ENCODE results near the gene NOXO1. TPM values are rescaled to one million over a fixed set of nuclear protein-coding genes. Genes with fewer than 3 reads are reported as not detected.

NOXO1 gene
- polyA plus RNA-seq, 1 donor (not counting 4 experiments of a cell fraction or from before 2014, with no cell fraction given): 0.38 TPM

DNA sequence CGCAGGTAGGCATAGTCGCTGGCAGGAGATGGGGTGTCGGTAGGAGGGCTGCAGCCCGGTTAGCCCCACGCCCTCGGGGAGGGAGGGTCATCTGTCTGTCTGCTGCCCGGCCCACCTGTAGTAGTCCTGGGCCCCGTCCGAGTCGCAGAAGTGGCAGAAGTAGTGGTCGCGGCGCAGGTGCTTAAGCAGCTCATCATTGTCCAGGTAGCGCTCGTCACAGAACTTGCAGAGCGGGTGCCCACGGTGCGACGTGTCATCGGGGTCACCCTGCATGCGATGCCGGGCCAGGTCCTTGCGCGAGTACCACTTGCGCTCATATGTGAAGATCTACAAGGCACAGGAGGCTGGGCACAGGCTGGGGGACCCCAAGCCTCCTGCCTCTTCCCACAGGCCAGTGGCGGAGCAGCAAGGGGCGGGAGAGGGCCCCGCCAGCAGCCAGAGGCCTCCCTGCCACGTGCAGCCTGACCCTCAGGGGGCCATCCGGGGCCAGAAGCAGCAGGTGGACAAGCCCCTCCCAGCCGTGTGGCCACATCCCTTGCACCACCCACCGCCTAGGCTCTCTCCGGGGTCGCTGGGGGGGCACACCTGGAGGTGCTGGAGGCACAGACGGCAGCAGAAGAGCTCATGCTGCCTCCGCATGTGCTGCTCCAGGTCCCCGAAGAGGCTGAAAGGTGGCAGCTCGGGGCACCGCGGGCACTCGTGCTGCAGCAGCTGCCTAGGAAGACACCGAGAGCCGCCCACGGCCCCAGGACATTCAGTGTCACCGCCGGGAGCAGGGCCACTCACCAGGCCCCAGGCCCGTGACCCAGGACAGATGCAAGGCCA lies 21.3 kb upstream of the NOXO1 start:
- no peak for TF ChIP-seq EZH2 (IDR thresholded peaks at IDR 0.05; ENCODE audit: low read length)
- TF ChIP-seq, protein P1, sequence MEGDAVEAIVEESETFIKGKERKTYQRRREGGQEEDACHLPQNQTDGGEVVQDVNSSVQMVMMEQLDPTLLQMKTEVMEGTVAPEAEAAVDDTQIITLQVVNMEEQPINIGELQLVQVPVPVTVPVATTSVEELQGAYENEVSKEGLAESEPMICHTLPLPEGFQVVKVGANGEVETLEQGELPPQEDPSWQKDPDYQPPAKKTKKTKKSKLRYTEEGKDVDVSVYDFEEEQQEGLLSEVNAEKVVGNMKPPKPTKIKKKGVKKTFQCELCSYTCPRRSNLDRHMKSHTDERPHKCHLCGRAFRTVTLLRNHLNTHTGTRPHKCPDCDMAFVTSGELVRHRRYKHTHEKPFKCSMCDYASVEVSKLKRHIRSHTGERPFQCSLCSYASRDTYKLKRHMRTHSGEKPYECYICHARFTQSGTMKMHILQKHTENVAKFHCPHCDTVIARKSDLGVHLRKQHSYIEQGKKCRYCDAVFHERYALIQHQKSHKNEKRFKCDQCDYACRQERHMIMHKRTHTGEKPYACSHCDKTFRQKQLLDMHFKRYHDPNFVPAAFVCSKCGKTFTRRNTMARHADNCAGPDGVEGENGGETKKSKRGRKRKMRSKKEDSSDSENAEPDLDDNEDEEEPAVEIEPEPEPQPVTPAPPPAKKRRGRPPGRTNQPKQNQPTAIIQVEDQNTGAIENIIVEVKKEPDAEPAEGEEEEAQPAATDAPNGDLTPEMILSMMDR (optimal IDR thresholded peaks at IDR 0.05 in 1 of 3, IDR thresholded peaks at IDR 0.05 in 1 of 3, conservative IDR thresholded peaks at IDR 0.05 in 1 of 3; ENCODE audit: extremely low read depth in 1 of 3, insufficient read depth in 2 of 3, low read length in 3 of 3): no peak
- Histone ChIP-seq H3K27ac (ENCODE audit: control insufficient read depth, insufficient read depth, low read length) (no peak overlapping the region), H2AFZ (ENCODE audit: control insufficient read depth, low read length) (no peak overlapping the region), H3K4me1 (ENCODE audit: control insufficient read depth, extremely low read depth, insufficient read depth, low read length) (peaks cover 22% of the 10 kb centered on the region), H4K20me1 (ENCODE audit: control insufficient read depth, extremely low read depth, insufficient read depth, low read length) (peaks cover 54% of the 10 kb centered on the region), H3K27me3 (ENCODE audit: control insufficient read depth, extremely low read depth, insufficient read depth, low read length) (no peaks in the 10 kb centered on the region), H3K36me3 (ENCODE audit: control insufficient read depth in 2 of 2, extremely low read depth in 1 of 2, insufficient read depth in 2 of 2, low read length in 2 of 2) (peaks cover 35 to 74% of the 10 kb centered on the region in 2 experiments), H3K9me3 (ENCODE audit: control insufficient read depth, low read depth, low read length) (no peaks in the 10 kb centered on the region), H3K4me3 (ENCODE audit: control insufficient read depth in 2 of 3, extremely low read depth in 1 of 3, insufficient read depth in 2 of 3, low read depth in 1 of 3, low read length in 3 of 3) (no peak overlapping the region), H3K9ac (ENCODE audit: control insufficient read depth, extremely low read depth, insufficient read depth, low read length) (no peak overlapping the region), H3K9me1 (ENCODE audit: control insufficient read depth, extremely low read depth, insufficient read depth, low read length) (no peaks in the 10 kb centered on the region), H3K4me2 (ENCODE audit: control insufficient read depth, extremely low read depth, insufficient read depth, low read depth, low read length) (no peak overlapping the region), H3K79me2 (ENCODE audit: control insufficient read depth, insufficient read depth, low read length) (peaks cover 61% of the 10 kb centered on the region)
- DNase-seq (ENCODE audit: low read depth, low spot score) (no peak), FAIRE-seq (no peak)
- dilution Hi-C loops (cut with MboI; ENCODE audit: extremely low pct_ligation_motif_present, low sequenced_read_pairs): no loop called here

GRCh38 chr16:2001456-2002355 lies 20.4 kb upstream of the NOXO1 start:
- H3K79me2 ChIP-seq (ENCODE audit: control insufficient read depth, insufficient read depth, low read length): peaks cover 52% of the 10 kb centered on the region
- no peak overlapping the region for H3K4me3 ChIP-seq (ENCODE audit: control insufficient read depth in 2 of 3, extremely low read depth in 1 of 3, insufficient read depth in 2 of 3, low read depth in 1 of 3, low read length in 3 of 3)
- peaks cover 14% of the 10 kb centered on the region for H3K4me1 ChIP-seq (ENCODE audit: control insufficient read depth, extremely low read depth, insufficient read depth, low read length)
- DNase-seq (ENCODE audit: low read depth, low spot score) (no peak), FAIRE-seq (no peak)
- no peaks in the 10 kb centered on the region for H3K9me3 ChIP-seq (ENCODE audit: control insufficient read depth, low read depth, low read length)
- H3K27me3 ChIP-seq (ENCODE audit: control insufficient read depth, extremely low read depth, insufficient read depth, low read length): no peaks in the 10 kb centered on the region
- H2AFZ ChIP-seq (ENCODE audit: control insufficient read depth, low read length): no peak overlapping the region
- no peaks in the 10 kb centered on the region for H3K9me1 ChIP-seq (ENCODE audit: control insufficient read depth, extremely low read depth, insufficient read depth, low read length)
- no peak for TF ChIP-seq EZH2 (IDR thresholded peaks at IDR 0.05; ENCODE audit: low read length)
- TF ChIP-seq, protein P1 (optimal IDR thresholded peaks at IDR 0.05 in 1 of 3, IDR thresholded peaks at IDR 0.05 in 1 of 3, conservative IDR thresholded peaks at IDR 0.05 in 1 of 3; ENCODE audit: extremely low read depth in 1 of 3, insufficient read depth in 2 of 3, low read length in 3 of 3): no peak
- peaks cover 42 to 76% of the 10 kb centered on the region in 2 experiments for H3K36me3 ChIP-seq (ENCODE audit: control insufficient read depth in 2 of 2, extremely low read depth in 1 of 2, insufficient read depth in 2 of 2, low read length in 2 of 2)
- H4K20me1 ChIP-seq (ENCODE audit: control insufficient read depth, extremely low read depth, insufficient read depth, low read length): peaks cover 48% of the 10 kb centered on the region
- no peak overlapping the region for H3K27ac ChIP-seq (ENCODE audit: control insufficient read depth, insufficient read depth, low read length)
- no peak overlapping the region for H3K4me2 ChIP-seq (ENCODE audit: control insufficient read depth, extremely low read depth, insufficient read depth, low read depth, low read length)
- dilution Hi-C loops (cut with MboI; ENCODE audit: extremely low pct_ligation_motif_present, low sequenced_read_pairs): no loop called here
- H3K9ac ChIP-seq (ENCODE audit: control insufficient read depth, extremely low read depth, insufficient read depth, low read length): no peak overlapping the region

Measured in keratinocyte (primary cell).